ENCODE results near the gene PRKCA. TPM values are rescaled to one million over a fixed set of nuclear protein-coding genes. Genes with fewer than 3 reads are reported as not detected.

The PRKCA gene
- total and polyA plus RNA-seq, 4 donors = 3.0 to 14.1 (median 5.4) TPM

- DNase-seq (ENCODE audit: low spot score) = no peak
- TF ChIP-seq TAF1 (conservative IDR thresholded peaks at IDR 0.05) (no peak), RAD21 (IDR thresholded peaks at IDR 0.05) (no peak), FOXA2 (IDR thresholded peaks at IDR 0.05) (no peak), REST (IDR thresholded peaks at IDR 0.05) (no peak), GABPA (IDR thresholded peaks at IDR 0.05 in 1 of 2, conservative IDR thresholded peaks at IDR 0.05 in 1 of 2) (no peak), YY1 (IDR thresholded peaks at IDR 0.05) (no peak)
- no peaks in the 10 kb centered on the region for H3K9me3 ChIP-seq (ENCODE audit: control insufficient read depth in 4 of 4, low read length in 3 of 4)
- H3K27me3 ChIP-seq (ENCODE audit: control insufficient read depth in 4 of 4, insufficient read depth in 4 of 4, low read length in 3 of 4) = no peaks in the 10 kb centered on the region
- 95% methylated on average over 13 of the region's 13 CpGs for WGBS
- no peak overlapping the region for H3K27ac ChIP-seq (ENCODE audit: low read depth in 1 of 2, low read length in 2 of 2)
- no peaks in the 10 kb centered on the region for H3K4me1 ChIP-seq (ENCODE audit: control insufficient read depth in 4 of 4, insufficient read depth in 4 of 4, low read length in 3 of 4)
- peaks cover 0 to 3% (median 0%) of the 10 kb centered on the region in 4 donors for H3K36me3 ChIP-seq (ENCODE audit: control insufficient read depth in 4 of 4, insufficient read depth in 3 of 4, low read depth in 1 of 4, low read length in 3 of 4)
- H3K4me3 ChIP-seq (ENCODE audit: low read depth in 1 of 3, low read length in 3 of 3) = no peak overlapping the region
- H3K9ac ChIP-seq (ENCODE audit: low read depth in 1 of 2, low read length in 2 of 2) = no peak overlapping the region
These were observed 375.0 kb downstream of the PRKCA start for GRCh38 chr17:66677201-66677981.

- WGBS = 96% methylated on average over 1 of the region's 1 CpG
These were observed 375.6 kb downstream of the PRKCA start for GRCh38 chr17:66678061-66678460.

More at GRCh38 chr17:66678061-66678460, 375.6 kb downstream of the PRKCA start:
- H3K9me3 ChIP-seq (ENCODE audit: control insufficient read depth in 4 of 4, low read length in 3 of 4) = no peaks in the 10 kb centered on the region
- no peak overlapping the region for H3K9ac ChIP-seq (ENCODE audit: low read depth in 1 of 2, low read length in 2 of 2)
- H3K4me1 ChIP-seq (ENCODE audit: control insufficient read depth in 4 of 4, insufficient read depth in 4 of 4, low read length in 3 of 4) = no peaks in the 10 kb centered on the region
- DNase-seq (ENCODE audit: low spot score) = no peak
- H3K4me3 ChIP-seq (ENCODE audit: low read depth in 1 of 3, low read length in 3 of 3) = no peak overlapping the region
- H3K36me3 ChIP-seq (ENCODE audit: control insufficient read depth in 4 of 4, insufficient read depth in 3 of 4, low read depth in 1 of 4, low read length in 3 of 4) = peaks cover 0 to 3% (median 0%) of the 10 kb centered on the region in 4 donors
- H3K27ac ChIP-seq (ENCODE audit: low read depth in 1 of 2, low read length in 2 of 2) = no peak overlapping the region
- H3K27me3 ChIP-seq (ENCODE audit: control insufficient read depth in 4 of 4, insufficient read depth in 4 of 4, low read length in 3 of 4) = no peaks in the 10 kb centered on the region
- TF ChIP-seq REST (IDR thresholded peaks at IDR 0.05) = no peak
- TF ChIP-seq RXRA (IDR thresholded peaks at IDR 0.05) = no peak
- TF ChIP-seq JUND (IDR thresholded peaks at IDR 0.05) = no peak

Data from liver (tissue), 9 donors.